Mesendoderm (in vitro differentiated cells): ENCODE data around the gene NYAP2.

Experiments
- DNase-seq: peaks from one replicate; pipeline ENCODE4 v3.0.0; 2013
- H2AK5ac ChIP-seq: 2 replicates; pipeline ENCODE4 v1.6.1; 2013; ENCODE audit warnings: low read length, inconsistent platforms
- H2BK120ac ChIP-seq: 2 replicates; pipeline ENCODE4 v1.6.1; 2013; ENCODE audit warnings: low read depth, mild to moderate bottlenecking, low read length, moderate library complexity, mixed read lengths
- H2BK15ac ChIP-seq: replicated peaks from 2 replicates; pipeline ENCODE4 v1.6.1; 2013; ENCODE audit warnings: low read depth, mild to moderate bottlenecking, moderate library complexity
- H2BK5ac ChIP-seq: 2 replicates; pipeline ENCODE4 v1.6.1; 2013; ENCODE audit warnings: low read length, inconsistent platforms
- H3K18ac ChIP-seq: 2 replicates; pipeline ENCODE4 v1.6.1; 2013; ENCODE audit warnings: mild to moderate bottlenecking, low read length, mixed read lengths
- H3K23ac ChIP-seq: one replicate; pipeline ENCODE4 v1.6.1; 2013; ENCODE audit warnings: low read length
- H3K27ac ChIP-seq: 2 replicates; pipeline ENCODE4 v1.5.1; 2013; ENCODE audit warnings: low read depth, mild to moderate bottlenecking, inconsistent platforms, low read length, moderate library complexity
- H3K27me3 ChIP-seq: 2 replicates; pipeline ENCODE4 v1.6.1; 2013; ENCODE audit warnings: low read length, control low read depth, mild to moderate bottlenecking, inconsistent platforms; ENCODE audit not compliant: insufficient read depth, poor library complexity
- H3K36me3 ChIP-seq: 2 replicates; pipeline ENCODE4 v1.6.1; 2013; ENCODE audit warnings: low read length, inconsistent platforms; ENCODE audit not compliant: control insufficient read depth, insufficient read depth
- H3K4ac ChIP-seq: one replicate; pipeline ENCODE4 v1.6.1; 2013; ENCODE audit warnings: low read depth, mild to moderate bottlenecking, low read length, moderate library complexity
- H3K4me1 ChIP-seq: 2 replicates; pipeline ENCODE4 v1.6.1; 2013; ENCODE audit warnings: low read depth, low read length, inconsistent platforms; ENCODE audit not compliant: control insufficient read depth
- H3K4me2 ChIP-seq: 2 replicates; pipeline ENCODE4 v1.6.1; 2013; ENCODE audit warnings: low read length
- H3K4me3 ChIP-seq: 2 replicates; pipeline ENCODE4 v1.5.1; 2013; ENCODE audit warnings: mild to moderate bottlenecking, low read length
- H3K56ac ChIP-seq: one replicate; pipeline ENCODE4 v1.6.1; 2013; ENCODE audit warnings: low read length
- H3K79me1 ChIP-seq: 2 replicates; pipeline ENCODE4 v1.6.1; 2013; ENCODE audit warnings: low read length, inconsistent platforms
- H3K79me2 ChIP-seq: 2 replicates; pipeline ENCODE4 v1.6.1; 2013; ENCODE audit warnings: mild to moderate bottlenecking, low read length; ENCODE audit not compliant: control insufficient read depth, insufficient read depth
- H3K9ac ChIP-seq: 2 replicates; pipeline ENCODE4 v1.6.1; 2013; ENCODE audit warnings: low read length, inconsistent platforms
- H4K5ac ChIP-seq: one replicate; pipeline ENCODE4 v1.6.1; 2013; ENCODE audit warnings: low read length
- H4K8ac ChIP-seq: one replicate; pipeline ENCODE4 v1.6.1; 2013; ENCODE audit warnings: low read depth, mild to moderate bottlenecking, control low read depth, low read length, moderate library complexity
- whole genome bisulfite sequencing: extraction: QIAGEN DNeasy Blood & Tissue Kit; methylation state at CpG from one replicate; pipeline ENCODE4 v1.1.7; 2013; ENCODE audit warnings: low lambda C conversion rate, missing lambda C conversion rate; ENCODE audit not compliant: insufficient coverage; ENCODE audit errors: extremely low coverage; 5-methylcytosine and 5-hydroxymethylcytosine counted together

The NYAP2 gene

GRCh38 chr2:225464346-225465025 lies 65.0 kb downstream of the NYAP2 start:
- Histone ChIP-seq H3K4me2 (no peak overlapping the region), H2BK15ac (no peak overlapping the region), H2BK5ac (no peak overlapping the region), H3K79me2 (no peaks in the 10 kb centered on the region), H3K56ac (no peak overlapping the region), H2BK120ac (no peak overlapping the region), H4K8ac (no peak overlapping the region), H2AK5ac (no peak overlapping the region), H3K27ac (no peak overlapping the region), H3K4ac (no peak overlapping the region), H3K4me1 (peaks cover 2% of the 10 kb centered on the region), H3K36me3 (no peaks in the 10 kb centered on the region), H3K9ac (no peak overlapping the region), H4K5ac (no peak overlapping the region), H3K23ac (no peak overlapping the region), H3K18ac (no peak overlapping the region), H3K4me3 (no peak overlapping the region), H3K79me1 (no peaks in the 10 kb centered on the region), H3K27me3 (no peaks in the 10 kb centered on the region)
- no CpG with 5 or more reads among the region's 10 CpGs for WGBS
- DNase-seq, result no peak

DNA sequence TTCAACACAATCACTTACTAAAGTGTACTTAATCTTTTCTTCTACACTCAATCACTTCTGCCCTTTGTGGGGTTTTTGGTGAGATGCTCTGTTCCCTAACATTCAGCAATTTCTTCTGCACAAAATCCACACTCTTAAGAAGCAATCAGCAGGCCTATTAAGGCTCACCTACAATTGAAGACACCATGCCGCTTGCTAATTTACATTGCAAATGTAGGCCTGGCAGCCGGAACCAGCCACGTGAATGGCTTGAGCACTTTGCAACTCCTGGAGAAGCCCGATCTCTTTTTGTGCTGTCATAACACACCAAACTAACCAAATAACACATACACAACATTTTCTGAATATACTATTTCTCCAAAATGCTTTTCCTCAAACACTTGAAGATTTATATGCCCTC lies 66.3 kb downstream of the NYAP2 start:
- no peak overlapping the region for H3K56ac ChIP-seq
- H3K27me3 ChIP-seq, result no peaks in the 10 kb centered on the region
- H2BK15ac ChIP-seq, result no peak overlapping the region
- WGBS, result no CpG with 5 or more reads among the region's 4 CpGs
- no peak overlapping the region for H3K23ac ChIP-seq
- no peak overlapping the region for H4K8ac ChIP-seq
- H3K27ac ChIP-seq, result no peak overlapping the region
- no peak overlapping the region for H2AK5ac ChIP-seq
- peaks cover 2% of the 10 kb centered on the region for H3K4me1 ChIP-seq
- H3K18ac ChIP-seq, result no peak overlapping the region
- no peak overlapping the region for H2BK120ac ChIP-seq
- no peak overlapping the region for H3K4ac ChIP-seq
- H3K9ac ChIP-seq, result no peak overlapping the region
- no peak overlapping the region for H3K4me3 ChIP-seq
- H3K36me3 ChIP-seq, result no peaks in the 10 kb centered on the region
- DNase-seq, result peak; percentile 77
- no peak overlapping the region for H4K5ac ChIP-seq
- H3K4me2 ChIP-seq, result no peak overlapping the region
- H2BK5ac ChIP-seq, result no peak overlapping the region
- no peaks in the 10 kb centered on the region for H3K79me1 ChIP-seq
- no peaks in the 10 kb centered on the region for H3K79me2 ChIP-seq

- Histone ChIP-seq H2BK5ac (no peak overlapping the region), H3K36me3 (no peaks in the 10 kb centered on the region), H3K79me2 (no peaks in the 10 kb centered on the region), H3K79me1 (no peaks in the 10 kb centered on the region), H3K27me3 (no peaks in the 10 kb centered on the region), H4K8ac (no peak overlapping the region), H3K23ac (no peak overlapping the region), H2BK15ac (no peak overlapping the region), H4K5ac (no peak overlapping the region), H2BK120ac (peak overlapping the region; percentile 21), H2AK5ac (no peak overlapping the region), H3K27ac (no peak overlapping the region), H3K4me2 (no peak overlapping the region), H3K18ac (peak overlapping the region; percentile 90), H3K4ac (no peak overlapping the region), H3K4me1 (peaks cover 2% of the 10 kb centered on the region), H3K4me3 (no peak overlapping the region), H3K56ac (no peak overlapping the region), H3K9ac (no peak overlapping the region)
- no CpG with 5 or more reads among the region's 9 CpGs for WGBS
- DNase-seq, result no peak
These were observed 67.5 kb downstream of the NYAP2 start for GRCh38 chr2:225466891-225467604.

DNA sequence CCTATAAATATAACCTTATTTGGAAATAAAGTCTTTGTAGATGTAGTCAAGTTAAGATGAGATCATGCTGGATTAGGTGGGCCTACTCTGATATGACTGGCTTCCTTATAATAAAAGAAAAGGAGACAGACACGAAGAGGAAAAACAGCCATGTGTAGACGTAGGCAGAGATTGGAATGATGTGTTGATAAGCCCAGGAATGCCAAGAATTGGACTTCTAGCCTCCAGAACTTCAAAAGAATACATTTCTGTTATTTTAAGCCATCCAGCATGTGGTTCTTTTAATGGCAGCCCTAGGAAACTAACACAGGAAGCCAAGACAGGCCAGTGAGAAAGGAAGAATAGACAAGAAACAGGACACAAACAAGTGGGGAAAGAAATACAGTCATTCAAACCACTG lies 68.6 kb downstream of the NYAP2 start:
- H2AK5ac ChIP-seq, result no peak overlapping the region
- no peak overlapping the region for H2BK5ac ChIP-seq
- no peak overlapping the region for H3K4me2 ChIP-seq
- no peak overlapping the region for H3K9ac ChIP-seq
- H2BK120ac ChIP-seq, result no peak overlapping the region
- no peak overlapping the region for H3K56ac ChIP-seq
- H4K5ac ChIP-seq, result no peak overlapping the region
- no peaks in the 10 kb centered on the region for H3K79me1 ChIP-seq
- H3K4ac ChIP-seq, result no peak overlapping the region
- H3K27me3 ChIP-seq, result no peaks in the 10 kb centered on the region
- no CpG with 5 or more reads among the region's 2 CpGs for WGBS
- H3K36me3 ChIP-seq, result no peaks in the 10 kb centered on the region
- no peak overlapping the region for H3K4me3 ChIP-seq
- no peak overlapping the region for H3K23ac ChIP-seq
- H3K4me1 ChIP-seq, result peaks cover 2% of the 10 kb centered on the region
- DNase-seq, result no peak
- no peak overlapping the region for H4K8ac ChIP-seq
- no peak overlapping the region for H3K27ac ChIP-seq
- H3K79me2 ChIP-seq, result no peaks in the 10 kb centered on the region
- no peak overlapping the region for H3K18ac ChIP-seq
- H2BK15ac ChIP-seq, result no peak overlapping the region

DNA sequence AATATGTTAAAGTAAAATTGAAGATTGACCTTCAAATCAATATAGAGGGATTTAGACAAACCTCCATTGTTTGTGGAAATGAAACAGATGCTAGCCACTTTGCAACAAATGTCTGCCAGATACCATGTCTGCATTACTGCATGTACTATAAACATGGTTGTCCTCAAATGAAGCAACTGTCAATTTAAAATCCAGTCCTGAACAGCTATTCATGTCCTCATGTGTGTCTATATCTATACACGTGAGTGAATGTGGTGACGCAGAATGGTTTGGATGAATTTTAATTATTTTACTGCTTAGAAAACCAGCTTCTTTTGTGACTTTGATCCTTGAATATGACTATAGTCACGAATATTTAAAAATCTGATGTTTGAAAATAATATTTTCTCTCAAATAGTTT lies 71.5 kb downstream of the NYAP2 start:
- H3K79me2 ChIP-seq, result no peaks in the 10 kb centered on the region
- no peak overlapping the region for H3K23ac ChIP-seq
- H3K18ac ChIP-seq, result no peak overlapping the region
- H3K27ac ChIP-seq, result no peak overlapping the region
- H2BK120ac ChIP-seq, result no peak overlapping the region
- H3K4ac ChIP-seq, result no peak overlapping the region
- no peak overlapping the region for H4K5ac ChIP-seq
- H3K36me3 ChIP-seq, result no peaks in the 10 kb centered on the region
- H3K4me3 ChIP-seq, result no peak overlapping the region
- H3K27me3 ChIP-seq, result no peaks in the 10 kb centered on the region
- no peaks in the 10 kb centered on the region for H3K4me1 ChIP-seq
- no CpG with 5 or more reads among the region's 3 CpGs for WGBS
- no peak for DNase-seq
- H2BK15ac ChIP-seq, result no peak overlapping the region
- no peak overlapping the region for H4K8ac ChIP-seq
- no peak overlapping the region for H3K9ac ChIP-seq
- no peak overlapping the region for H2BK5ac ChIP-seq
- H2AK5ac ChIP-seq, result no peak overlapping the region
- no peak overlapping the region for H3K4me2 ChIP-seq
- no peak overlapping the region for H3K56ac ChIP-seq
- no peaks in the 10 kb centered on the region for H3K79me1 ChIP-seq
